Measurements from ENCODE around the gene OSBPL5. TPM values are rescaled to one million over a fixed set of nuclear protein-coding genes. Genes with fewer than 3 reads are reported as not detected.

Gene OSBPL5
- total and polyA plus RNA-seq, 5 experiments from 2014 or later: 4.4 to 18.3 (median 5.5) TPM

GRCh38 chr11:3055891-3056290 lies 109.2 kb downstream of the OSBPL5 start:
- Mint-ChIP-seq H3K4me1 (peaks cover 21 to 49% (median 42%) of the 10 kb centered on the region in 4 donors), H3K27me3 (no peaks in the 10 kb centered on the region), H3K9me3 (no peaks in the 10 kb centered on the region), H3K27ac (peak overlapping the region; percentile 22 to 90 (median 77)), H3K4me3 (peak overlapping the region; percentile 74 to 94 (median 88)), H3K36me3 (peaks cover 0 to 18% (median 5%) of the 10 kb centered on the region in 3 donors)
- no peak for DNase-seq
- no peak for ATAC-seq
- POLR2A ChIA-PET: interaction anchor here (0.7 to 2.0 kb wide), 4 partner anchors 9 to 115 kb away, joined by 3 to 7 read pairs (median 4); no protein-coding TSS in a partner anchor

- Mint-ChIP-seq H3K27ac (peak overlapping the region in 1 of 10 donors; percentile 10), H3K27me3 (no peaks in the 10 kb centered on the region), H3K4me1 (peaks cover 30 to 62% (median 55%) of the 10 kb centered on the region in 4 donors), H3K9me3 (no peaks in the 10 kb centered on the region), H3K4me3 (peak overlapping the region in 1 of 10 donors; percentile 30), H3K36me3 (peaks cover 0 to 20% (median 5%) of the 10 kb centered on the region in 3 donors)
- no peak for ATAC-seq
- DNase-seq: no peak
- POLR2A ChIA-PET: no interaction called here
Observed at GRCh38 chr11:3052567-3052966, 112.5 kb downstream of the OSBPL5 start.

DNA sequence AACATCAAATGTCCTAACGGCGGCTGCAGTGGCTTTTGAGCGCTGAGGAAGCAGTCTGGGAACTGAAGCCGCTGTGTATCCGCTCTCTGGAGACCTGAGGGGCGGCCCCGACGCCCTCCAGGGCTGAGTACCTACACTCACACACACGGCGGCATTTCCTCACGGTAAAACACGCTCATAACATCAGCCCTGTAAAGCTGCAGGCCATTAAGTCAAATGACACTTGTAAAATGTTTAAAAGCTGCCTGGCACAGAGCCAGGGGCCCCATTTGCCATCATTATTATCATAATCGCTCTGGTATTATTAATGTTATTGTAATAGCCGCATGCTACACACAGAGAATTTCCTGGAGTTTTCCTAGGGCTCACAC lies 113.0 kb downstream of the OSBPL5 start:
- POLR2A ChIA-PET: interaction anchor here (1.2 kb wide), 1 partner anchor 11 kb away, joined by 3 read pairs; no protein-coding TSS in a partner anchor

DNA sequence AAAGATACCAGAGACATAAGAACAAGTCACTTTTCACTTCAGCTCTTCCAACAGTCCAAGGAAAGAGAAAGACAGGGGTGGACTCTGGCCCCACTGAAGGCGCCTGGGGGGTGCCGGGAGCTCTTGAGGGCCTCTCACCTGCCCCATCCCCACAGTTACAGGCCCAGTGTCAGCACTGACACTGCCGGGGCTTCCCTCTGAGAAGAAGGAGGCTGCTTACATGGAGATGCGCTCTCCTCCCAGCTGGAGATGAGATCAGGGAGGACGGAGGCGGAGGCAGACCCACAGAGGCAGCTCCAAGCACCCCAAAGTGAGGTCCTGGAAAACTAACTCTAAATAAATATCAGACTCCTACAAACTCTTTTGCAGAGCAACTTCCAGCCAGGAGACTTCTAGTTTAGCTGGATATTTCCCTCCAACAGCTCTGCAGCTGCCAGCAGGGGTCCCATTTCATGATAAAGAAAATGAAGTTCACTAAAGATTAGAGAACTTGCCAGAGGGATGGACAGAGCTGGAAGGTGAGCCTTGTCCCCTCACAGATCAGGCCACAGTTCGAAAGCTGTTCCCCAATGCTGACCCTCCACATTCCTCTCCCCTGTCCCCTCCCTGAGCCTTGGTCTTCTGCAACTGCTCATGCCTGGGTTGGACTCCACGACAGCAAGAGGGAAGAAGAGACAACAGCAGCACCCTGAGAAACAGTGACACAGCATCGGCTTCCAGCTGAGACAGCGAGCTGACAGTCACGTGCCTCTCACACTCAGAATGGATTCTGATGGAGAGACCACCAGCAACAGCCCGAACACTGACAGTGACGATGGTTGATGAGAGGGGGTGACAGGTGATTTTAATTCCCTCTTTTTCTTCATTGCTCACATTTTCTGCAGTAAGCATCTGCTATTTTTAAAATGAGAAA lies 113.7 kb downstream of the OSBPL5 start:
- Mint-ChIP-seq H3K4me1 (peaks cover 25 to 60% (median 49%) of the 10 kb centered on the region in 4 donors), H3K27ac (peak overlapping the region in 2 of 10 donors; percentile 37 to 71), H3K9me3 (no peaks in the 10 kb centered on the region), H3K36me3 (peaks cover 0 to 32% (median 5%) of the 10 kb centered on the region in 3 donors), H3K27me3 (no peaks in the 10 kb centered on the region), H3K4me3 (peak overlapping the region in 4 of 10 donors; percentile 4 to 36 (median 16))
- ATAC-seq (no peak), DNase-seq (no peak)
- POLR2A ChIA-PET: interaction anchor here (0.5 to 1.2 kb wide), 2 partner anchors 11 to 49 kb away, joined by 3 read pairs; no protein-coding TSS in a partner anchor

More for the DNA sequence above, 113.0 kb downstream of the OSBPL5 start:
- Mint-ChIP-seq H3K4me1 (peaks cover 26 to 58% (median 51%) of the 10 kb centered on the region in 4 donors), H3K36me3 (peaks cover 0 to 25% (median 5%) of the 10 kb centered on the region in 3 donors), H3K27me3 (no peaks in the 10 kb centered on the region), H3K4me3 (peak overlapping the region in 3 of 10 donors; percentile 4 to 13 (median 10)), H3K9me3 (no peaks in the 10 kb centered on the region), H3K27ac (peak overlapping the region in 2 of 10 donors; percentile 54 to 57)
- DNase-seq (peak in 2 of 10 donors; percentile 6 to 16), ATAC-seq (peak; percentile 39 to 63)

- POLR2A ChIA-PET: interaction anchor here (0.5 kb wide), 1 partner anchor 50 kb away, joined by 3 read pairs; no protein-coding TSS in a partner anchor
- DNase-seq: no peak
- no peaks in the 10 kb centered on the region for H3K9me3 Mint-ChIP-seq
- peak overlapping the region in 1 of 10 donors; percentile 6 for H3K4me3 Mint-ChIP-seq
- peaks cover 21 to 57% (median 41%) of the 10 kb centered on the region in 4 donors for H3K4me1 Mint-ChIP-seq
- ATAC-seq: no peak
- peaks cover 0 to 32% (median 5%) of the 10 kb centered on the region in 3 donors for H3K36me3 Mint-ChIP-seq
- H3K27me3 Mint-ChIP-seq: no peaks in the 10 kb centered on the region
- H3K27ac Mint-ChIP-seq: peak overlapping the region in 6 of 10 donors; percentile 36 to 85 (median 60)
Observed at GRCh38 chr11:3050386-3051195, 114.5 kb downstream of the OSBPL5 start.

- DNase-seq (peak in 3 of 10 donors; percentile 7 to 37 (median 23)), ATAC-seq (peak in 1 of 2 donors; percentile 71)
- no peaks in the 10 kb centered on the region for H3K9me3 Mint-ChIP-seq
- peak overlapping the region in 5 of 10 donors; percentile 60 to 94 (median 75) for H3K27ac Mint-ChIP-seq
- peak overlapping the region in 1 of 10 donors; percentile 38 for H3K4me3 Mint-ChIP-seq
- H3K4me1 Mint-ChIP-seq: peaks cover 20 to 50% (median 37%) of the 10 kb centered on the region in 4 donors
- POLR2A ChIA-PET: no interaction called here
- H3K36me3 Mint-ChIP-seq: peaks cover 0 to 36% (median 5%) of the 10 kb centered on the region in 3 donors
- H3K27me3 Mint-ChIP-seq: no peaks in the 10 kb centered on the region
Observed at GRCh38 chr11:3049430-3050243, 115.5 kb downstream of the OSBPL5 start.

DNA sequence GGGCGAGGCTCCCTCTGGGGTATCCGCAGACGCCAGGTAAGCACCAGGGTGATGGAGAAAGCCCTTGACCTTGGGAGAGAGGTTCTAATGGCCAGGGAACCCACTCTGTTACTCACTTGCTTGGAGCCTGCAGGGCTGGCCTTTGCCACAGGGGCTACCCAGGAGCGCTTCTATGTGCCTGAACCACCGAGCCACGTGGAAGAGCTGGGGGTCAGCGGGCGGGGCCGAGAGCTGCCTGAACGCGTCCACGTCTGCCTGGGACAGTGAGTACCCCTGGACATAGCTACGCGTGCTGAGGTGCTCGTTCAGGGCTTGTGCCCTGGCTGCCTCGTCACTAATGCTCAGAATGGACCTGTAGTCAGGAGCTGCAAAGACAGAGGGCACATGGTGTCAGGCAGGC lies 117.5 kb downstream of the OSBPL5 start:
- ATAC-seq (no peak), DNase-seq (no peak)
- H3K27ac Mint-ChIP-seq: peak overlapping the region in 1 of 10 donors; percentile 21
- no peaks in the 10 kb centered on the region for H3K27me3 Mint-ChIP-seq
- peaks cover 0 to 32% (median 0%) of the 10 kb centered on the region in 3 donors for H3K36me3 Mint-ChIP-seq
- peaks cover 17 to 46% (median 34%) of the 10 kb centered on the region in 4 donors for H3K4me1 Mint-ChIP-seq
- H3K9me3 Mint-ChIP-seq: no peaks in the 10 kb centered on the region
- H3K4me3 Mint-ChIP-seq: no peak overlapping the region
- POLR2A ChIA-PET: interaction anchor here (0.7 to 0.8 kb wide), 2 partner anchors 79 to 811 kb away, joined by 3 read pairs; no protein-coding TSS in a partner anchor

- Mint-ChIP-seq H3K27ac (no peak overlapping the region), H3K4me3 (no peak overlapping the region), H3K4me1 (peaks cover 16 to 43% (median 26%) of the 10 kb centered on the region in 4 donors), H3K27me3 (no peaks in the 10 kb centered on the region), H3K9me3 (no peaks in the 10 kb centered on the region), H3K36me3 (peaks cover 0 to 38% (median 0%) of the 10 kb centered on the region in 3 donors)
- DNase-seq: no peak
- POLR2A ChIA-PET: no interaction called here
- no peak for ATAC-seq
Observed at GRCh38 chr11:3046641-3047040, 118.5 kb downstream of the OSBPL5 start.

DNA sequence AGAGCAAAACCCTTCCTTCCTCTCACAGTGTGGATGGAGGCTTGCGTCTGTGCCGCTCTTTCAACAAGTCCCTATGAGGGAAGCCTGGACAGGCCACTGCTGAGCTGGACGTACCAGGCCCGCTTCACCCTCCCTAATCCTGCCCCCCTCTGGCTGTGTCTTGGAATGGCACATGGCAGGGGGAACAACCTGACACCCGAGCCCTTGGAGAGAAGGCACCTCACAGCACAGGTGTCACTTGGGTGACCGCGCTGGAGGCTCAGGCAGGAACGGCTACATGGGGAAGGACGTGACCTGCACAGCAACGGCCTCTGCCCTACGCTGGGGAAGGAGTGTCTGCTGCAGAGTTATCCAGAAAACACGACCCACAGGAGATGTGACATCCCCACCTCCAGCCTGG lies 118.9 kb downstream of the OSBPL5 start:
- DNase-seq: no peak
- no peak overlapping the region for H3K4me3 Mint-ChIP-seq
- POLR2A ChIA-PET: no interaction called here

DNA sequence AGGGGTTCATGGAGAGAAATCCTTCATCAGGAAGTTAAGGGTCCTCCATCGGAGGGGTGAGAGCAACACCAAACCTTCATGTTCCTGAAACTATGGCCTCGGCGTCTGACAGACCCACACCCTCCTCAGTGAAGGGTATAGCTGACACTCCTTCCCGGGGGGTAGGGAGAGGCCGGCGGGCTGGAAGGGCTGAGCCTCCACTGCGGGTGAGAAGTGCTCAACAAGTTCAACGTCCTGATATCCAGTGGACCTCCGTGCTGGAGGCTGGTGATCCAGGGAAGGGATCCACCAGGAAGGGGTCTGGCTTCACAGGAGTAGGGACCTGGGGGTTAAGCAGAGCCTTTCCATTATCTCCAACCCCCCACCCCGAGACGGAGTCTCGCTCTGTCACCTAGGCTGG lies 120.2 kb downstream of the OSBPL5 start:
- peaks cover 3 to 28% (median 19%) of the 10 kb centered on the region in 4 donors for H3K4me1 Mint-ChIP-seq
- no peak overlapping the region for H3K4me3 Mint-ChIP-seq
- ATAC-seq (no peak), DNase-seq (no peak)
- H3K36me3 Mint-ChIP-seq: peaks cover 0 to 50% (median 2%) of the 10 kb centered on the region in 3 donors
- no peaks in the 10 kb centered on the region for H3K9me3 Mint-ChIP-seq
- H3K27ac Mint-ChIP-seq: no peak overlapping the region
- H3K27me3 Mint-ChIP-seq: no peaks in the 10 kb centered on the region
- POLR2A ChIA-PET: interaction anchor here (0.8 kb wide), 1 partner anchor 64 kb away, joined by 4 read pairs; no protein-coding TSS in a partner anchor

More for the DNA sequence above, 118.9 kb downstream of the OSBPL5 start:
- Mint-ChIP-seq H3K36me3 (peaks cover 0 to 38% (median 0%) of the 10 kb centered on the region in 3 donors), H3K4me1 (peaks cover 14 to 41% (median 25%) of the 10 kb centered on the region in 4 donors), H3K9me3 (no peaks in the 10 kb centered on the region), H3K27me3 (no peaks in the 10 kb centered on the region), H3K27ac (no peak overlapping the region)
- no peak for ATAC-seq

GRCh38 chr11:3044004-3044403 lies 121.1 kb downstream of the OSBPL5 start:
- DNase-seq (no peak), ATAC-seq (no peak)
- H3K27ac Mint-ChIP-seq: peak overlapping the region in 2 of 10 donors; percentile 56 to 72
- H3K9me3 Mint-ChIP-seq: no peaks in the 10 kb centered on the region
- no peaks in the 10 kb centered on the region for H3K27me3 Mint-ChIP-seq
- no peak overlapping the region for H3K4me3 Mint-ChIP-seq
- POLR2A ChIA-PET: no interaction called here
- peaks cover 0 to 22% (median 14%) of the 10 kb centered on the region in 4 donors for H3K4me1 Mint-ChIP-seq
- peaks cover 2 to 57% (median 6%) of the 10 kb centered on the region in 3 donors for H3K36me3 Mint-ChIP-seq

Data from naive thymus-derived CD8-positive, alpha-beta T cell (primary cell).